Uterus (tissue), 2 donors: ENCODE data around the gene POLR3H.

Experiments
- POLR2A ChIP-seq, 2 donors: fragments of 450-650 bp; IDR thresholded peaks; one replicate each; pipeline ENCODE4 v1.6.1; 2016; ENCODE audit warnings: antibody characterized with exemption in 2 of 2, mild to moderate bottlenecking in 1 of 2, moderate library complexity in 1 of 2
- TF ChIP-seq, protein P1 (sequence below), 4 experiments: fragments of 200-600 bp in 2 of 4; fragments of 450-650 bp in 2 of 4; sonication (generic) in 2 of 4; IDR thresholded peaks; one replicate each; pipeline ENCODE4 v1.5.1; 2016 to 2019; ENCODE audit warnings: antibody characterized with exemption in 4 of 4, mild to moderate bottlenecking in 2 of 4, moderate library complexity in 1 of 4

DNA sequence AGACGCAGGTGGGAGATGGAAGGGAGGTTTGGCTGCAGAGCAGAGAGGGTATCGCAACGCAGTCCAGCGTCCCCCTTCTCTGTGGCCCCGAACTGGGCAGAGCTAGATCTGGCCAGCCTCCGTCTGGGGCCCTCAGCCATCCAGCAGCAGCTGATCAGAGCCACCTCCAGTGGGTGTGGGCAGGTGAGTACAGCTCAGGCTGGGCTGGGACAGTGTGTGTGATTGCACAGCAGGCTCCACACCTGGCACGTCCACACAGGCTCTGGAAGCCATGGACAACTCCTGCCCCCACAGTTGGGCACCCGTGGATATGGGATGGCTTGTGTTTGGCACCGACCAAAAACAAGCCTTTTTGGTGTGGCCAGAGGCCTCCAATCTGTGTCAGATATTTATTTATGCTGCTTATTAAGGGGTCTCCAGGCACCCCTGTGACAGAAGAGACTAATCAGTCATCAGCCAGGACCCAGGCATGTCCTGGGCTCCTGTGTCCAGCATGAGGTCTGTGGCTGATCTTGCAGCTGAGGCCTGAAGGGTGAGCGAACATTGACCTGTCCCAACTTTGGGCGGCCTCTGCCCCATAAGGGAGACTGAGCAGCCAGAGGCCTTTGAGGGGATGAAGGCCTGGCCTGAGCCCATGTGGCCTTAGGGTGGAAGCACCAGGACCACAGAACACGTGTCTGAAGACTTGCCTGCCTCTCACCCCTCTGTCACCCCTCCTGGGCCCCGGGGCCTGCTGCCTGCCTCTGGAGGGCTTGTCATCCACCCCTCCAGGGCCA is 18.6 kb downstream of the POLR3H start:
- TF ChIP-seq, protein P1, sequence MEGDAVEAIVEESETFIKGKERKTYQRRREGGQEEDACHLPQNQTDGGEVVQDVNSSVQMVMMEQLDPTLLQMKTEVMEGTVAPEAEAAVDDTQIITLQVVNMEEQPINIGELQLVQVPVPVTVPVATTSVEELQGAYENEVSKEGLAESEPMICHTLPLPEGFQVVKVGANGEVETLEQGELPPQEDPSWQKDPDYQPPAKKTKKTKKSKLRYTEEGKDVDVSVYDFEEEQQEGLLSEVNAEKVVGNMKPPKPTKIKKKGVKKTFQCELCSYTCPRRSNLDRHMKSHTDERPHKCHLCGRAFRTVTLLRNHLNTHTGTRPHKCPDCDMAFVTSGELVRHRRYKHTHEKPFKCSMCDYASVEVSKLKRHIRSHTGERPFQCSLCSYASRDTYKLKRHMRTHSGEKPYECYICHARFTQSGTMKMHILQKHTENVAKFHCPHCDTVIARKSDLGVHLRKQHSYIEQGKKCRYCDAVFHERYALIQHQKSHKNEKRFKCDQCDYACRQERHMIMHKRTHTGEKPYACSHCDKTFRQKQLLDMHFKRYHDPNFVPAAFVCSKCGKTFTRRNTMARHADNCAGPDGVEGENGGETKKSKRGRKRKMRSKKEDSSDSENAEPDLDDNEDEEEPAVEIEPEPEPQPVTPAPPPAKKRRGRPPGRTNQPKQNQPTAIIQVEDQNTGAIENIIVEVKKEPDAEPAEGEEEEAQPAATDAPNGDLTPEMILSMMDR (IDR thresholded peaks at IDR 0.05), result no peak
- no peak for TF ChIP-seq POLR2A (IDR thresholded peaks at IDR 0.05)
